GM18519 (cell line): ENCODE data around the gene C1orf226.
"Not testable (repeated sequence)": the region's sequence is repeated elsewhere in the genome, so short reads cannot be mapped to it uniquely, and the experiment has no call there.

Experiments
- ATAC-seq: cut with Tn5 transposase; IDR thresholded peaks from one replicate; pipeline ENCODE4 v1.9.1; 2021; ENCODE audit warnings: mild to moderate bottlenecking, moderate library complexity; ENCODE audit not compliant: unreplicated experiment, low FRiP score

The C1orf226 gene, protein sequence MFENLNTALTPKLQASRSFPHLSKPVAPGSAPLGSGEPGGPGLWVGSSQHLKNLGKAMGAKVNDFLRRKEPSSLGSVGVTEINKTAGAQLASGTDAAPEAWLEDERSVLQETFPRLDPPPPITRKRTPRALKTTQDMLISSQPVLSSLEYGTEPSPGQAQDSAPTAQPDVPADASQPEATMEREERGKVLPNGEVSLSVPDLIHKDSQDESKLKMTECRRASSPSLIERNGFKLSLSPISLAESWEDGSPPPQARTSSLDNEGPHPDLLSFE

DNA sequence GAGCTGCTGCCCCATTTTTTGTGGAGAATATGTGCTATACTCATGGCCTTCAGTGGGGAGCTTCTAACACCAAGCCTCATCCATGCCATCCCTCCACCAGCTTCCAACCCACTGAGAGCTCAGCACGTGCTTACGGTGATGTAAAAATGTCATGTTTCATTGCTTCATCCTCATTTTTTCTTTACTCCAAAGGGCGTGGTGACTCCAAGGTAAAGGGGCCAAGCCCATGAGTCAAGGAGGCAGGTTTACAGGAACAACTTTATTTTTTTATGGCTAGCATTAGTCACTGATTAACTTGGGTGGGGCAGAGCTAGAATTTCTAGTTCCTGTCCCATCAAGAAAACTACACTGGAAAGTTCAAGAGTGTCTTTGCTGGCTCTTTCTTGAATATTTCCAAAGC lies at the start of gene C1orf226:
TSS of gene C1orf226 (plus strand) at position 346 of the 400 bp plus-strand sequence. CDS start 174 bp downstream, outside the sequence.
- no peak for ATAC-seq

DNA sequence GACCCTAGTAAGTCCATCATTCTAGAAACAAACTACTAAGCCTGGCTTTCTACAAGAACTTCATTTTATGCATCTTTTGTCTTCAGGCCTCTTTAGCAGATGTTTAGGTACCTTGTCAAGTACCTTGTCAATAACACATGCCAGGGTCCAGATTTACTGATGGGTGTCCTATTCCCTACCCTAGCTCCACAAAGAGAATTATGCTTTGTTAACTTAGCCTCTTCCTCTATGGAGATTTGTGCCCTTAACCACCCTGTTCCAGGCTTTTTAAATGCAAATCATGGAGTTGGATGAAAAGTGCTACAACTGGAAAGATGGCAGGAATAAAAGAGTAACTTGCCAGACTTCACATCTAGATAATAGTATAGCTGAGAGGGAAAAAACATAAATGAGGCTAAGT lies 47.5 kb upstream of the C1orf226 start:
- ATAC-seq: no peak

DNA sequence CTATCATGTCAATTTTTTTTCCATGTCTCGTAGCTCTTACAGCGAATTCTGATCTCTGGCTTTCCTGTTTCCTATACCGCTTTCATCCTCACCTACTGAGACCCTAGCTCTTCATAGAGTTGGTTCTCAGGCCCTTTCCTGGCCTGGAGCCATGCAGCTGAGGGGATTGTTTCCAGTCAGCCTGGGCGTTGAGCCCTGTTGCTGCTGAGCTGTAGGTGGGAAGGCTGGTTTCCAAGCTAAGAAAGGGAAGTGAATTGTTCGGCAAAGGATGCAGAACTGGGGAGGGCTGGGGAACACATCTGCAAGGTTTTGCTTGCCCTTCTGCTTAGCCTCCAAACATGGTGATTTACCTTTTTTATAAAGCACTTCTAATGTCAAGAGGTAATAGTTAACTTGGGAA lies 46.4 kb upstream of the C1orf226 start:
- no peak for ATAC-seq

DNA sequence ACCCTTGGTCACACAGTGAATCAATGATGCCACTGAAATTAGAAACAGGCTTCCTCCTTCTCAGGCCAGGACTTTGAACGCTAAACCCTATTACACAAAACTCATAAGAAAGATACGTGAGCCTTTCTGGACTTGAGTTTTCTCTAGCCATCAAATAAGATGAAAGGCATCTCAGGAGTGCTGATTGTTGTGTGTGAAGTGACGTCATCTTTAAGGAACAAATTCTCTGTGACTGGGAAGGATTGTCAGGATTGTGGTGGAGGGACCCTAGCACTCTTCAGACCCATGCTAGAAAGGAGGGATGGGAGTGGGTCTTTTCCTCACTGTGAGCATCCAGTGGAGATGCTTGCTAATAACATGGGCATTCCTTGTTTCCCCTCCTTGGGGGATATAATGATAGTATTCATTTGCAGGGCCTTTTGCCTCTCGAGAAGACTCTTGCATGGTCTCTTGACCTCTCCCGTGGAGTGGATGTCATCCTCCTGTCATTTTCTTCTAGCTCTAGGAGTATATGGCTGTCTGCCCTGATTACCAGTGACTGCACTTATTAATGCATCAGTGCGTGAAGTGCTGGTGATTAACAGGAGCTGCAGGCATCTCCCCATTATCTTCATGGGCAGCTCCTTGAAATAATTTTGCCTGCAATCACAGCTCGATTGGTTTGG lies 44.8 kb upstream of the C1orf226 start:
- ATAC-seq: no peak

DNA sequence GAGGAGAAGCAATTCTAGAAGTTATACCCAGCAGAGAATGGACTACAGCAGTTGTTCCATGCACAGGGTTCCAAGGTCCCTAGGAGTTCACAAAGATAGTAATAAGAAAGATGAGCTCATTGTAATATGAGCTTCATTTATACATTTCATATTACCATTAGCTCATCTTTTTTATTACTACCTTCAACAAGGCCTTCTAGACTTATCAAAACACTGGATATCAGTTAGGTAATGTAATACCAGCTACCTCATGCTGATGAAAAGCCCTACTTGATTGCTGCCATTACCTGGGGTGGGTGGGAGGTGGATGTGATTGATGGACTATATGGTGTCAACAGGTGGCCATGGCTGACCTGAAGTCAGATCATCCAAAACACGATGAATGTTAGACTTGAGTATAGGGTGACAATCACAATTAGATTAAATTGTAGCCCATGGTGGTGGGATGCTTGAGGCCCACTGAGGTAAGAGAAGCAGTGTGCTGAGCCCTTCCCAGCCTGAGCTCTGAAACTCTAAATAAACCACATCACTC lies 39.0 kb upstream of the C1orf226 start:
- no peak for ATAC-seq

DNA sequence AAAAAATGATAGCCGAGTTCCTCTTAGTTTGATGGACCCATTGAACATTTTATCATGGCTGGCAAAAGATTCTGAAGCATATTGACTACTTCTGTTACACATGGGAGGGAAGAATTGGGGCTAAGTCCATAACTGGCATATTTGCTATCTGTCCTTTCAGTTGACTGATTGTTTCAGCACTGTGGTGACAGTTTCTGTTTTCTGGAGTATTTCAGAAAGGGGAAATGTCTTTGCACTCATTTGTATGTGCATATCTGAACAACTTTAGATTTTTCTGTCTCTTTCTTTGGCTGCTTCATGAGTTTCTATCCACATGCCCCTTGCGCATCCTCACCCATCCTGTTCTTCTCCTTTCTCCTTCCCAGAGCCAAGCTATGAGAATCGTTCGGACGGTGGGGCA lies 38.1 kb upstream of the C1orf226 start:
- no peak for ATAC-seq

DNA sequence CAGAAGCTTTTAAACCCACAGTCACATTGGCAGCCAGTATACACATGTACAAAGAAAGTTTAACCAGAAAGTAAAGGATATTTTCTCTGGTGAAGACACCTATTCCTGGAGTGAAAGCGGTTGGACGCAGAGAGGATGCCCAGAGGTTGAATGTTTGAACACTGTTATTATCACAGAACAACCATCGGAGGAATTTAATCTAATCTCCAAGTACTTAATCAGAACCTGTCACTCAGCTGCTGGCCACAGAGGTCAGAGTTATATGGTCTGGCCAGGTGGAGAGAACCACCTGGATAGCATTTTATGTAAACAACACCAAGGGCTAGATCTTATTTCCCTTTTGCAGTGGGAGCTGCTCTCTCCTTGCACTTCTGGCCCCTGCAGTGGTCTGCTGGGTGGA lies 34.2 kb upstream of the C1orf226 start:
- ATAC-seq: no peak

DNA sequence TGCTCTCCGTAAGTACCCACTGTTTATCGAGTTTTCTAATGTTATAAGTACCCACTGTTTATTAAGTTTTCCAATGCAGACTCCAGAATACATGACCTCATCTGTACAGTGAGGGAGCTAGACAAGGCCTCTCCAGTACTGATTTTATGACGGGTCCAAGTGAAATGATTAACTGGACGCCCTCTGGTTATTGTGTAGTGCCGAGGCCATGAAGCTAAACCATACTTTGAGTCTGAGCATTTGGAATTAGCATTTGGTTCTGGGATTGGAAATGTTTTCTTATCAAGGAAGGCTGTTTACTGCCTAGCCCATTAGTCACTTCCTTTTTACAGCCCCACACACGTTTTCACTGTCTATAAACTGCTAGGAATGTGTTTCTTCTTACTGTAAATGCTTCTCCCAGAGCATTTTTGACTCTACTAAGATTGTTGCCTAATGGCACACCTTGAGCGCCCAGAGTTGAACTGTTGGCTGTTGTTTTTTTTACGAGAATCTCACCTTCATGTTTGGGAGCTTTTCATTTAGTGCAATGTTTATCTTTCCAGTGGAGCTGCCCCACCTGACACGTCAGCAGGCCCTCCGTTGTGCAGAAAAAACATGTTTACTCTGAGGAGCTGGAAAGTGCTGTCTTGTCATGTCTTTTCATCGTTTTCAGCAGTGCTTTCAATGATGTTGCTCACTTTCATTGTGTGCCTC lies 31.7 kb upstream of the C1orf226 start:
- ATAC-seq: no peak

DNA sequence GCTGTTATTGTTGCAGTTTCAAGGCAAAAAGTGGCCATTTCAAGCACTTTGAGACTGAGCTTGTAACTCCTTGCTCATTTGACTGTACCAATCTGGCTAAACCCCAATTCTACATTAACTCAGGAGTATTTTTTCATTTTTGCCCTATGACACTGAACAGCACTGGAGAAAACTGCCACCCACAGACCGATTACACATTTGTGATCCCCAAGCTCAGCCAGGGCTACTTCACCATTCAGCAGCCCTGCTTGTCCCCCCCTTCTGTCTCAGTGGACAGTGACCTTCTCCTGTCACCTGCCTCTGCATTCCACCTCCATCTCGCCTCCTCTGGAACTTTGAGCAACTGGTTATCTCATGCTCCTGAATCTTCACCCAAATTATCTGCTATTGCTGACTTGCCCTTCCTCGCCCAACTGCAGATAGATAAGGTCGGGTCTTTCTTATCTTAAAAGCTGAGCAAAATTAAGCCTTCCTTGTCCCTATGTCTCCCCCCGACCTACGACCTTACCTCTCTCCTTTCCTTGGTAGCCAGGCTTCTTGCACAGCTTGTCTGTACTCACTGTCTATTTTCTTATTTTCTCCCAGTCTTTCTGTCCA lies 30.2 kb upstream of the C1orf226 start:
- no peak for ATAC-seq

DNA sequence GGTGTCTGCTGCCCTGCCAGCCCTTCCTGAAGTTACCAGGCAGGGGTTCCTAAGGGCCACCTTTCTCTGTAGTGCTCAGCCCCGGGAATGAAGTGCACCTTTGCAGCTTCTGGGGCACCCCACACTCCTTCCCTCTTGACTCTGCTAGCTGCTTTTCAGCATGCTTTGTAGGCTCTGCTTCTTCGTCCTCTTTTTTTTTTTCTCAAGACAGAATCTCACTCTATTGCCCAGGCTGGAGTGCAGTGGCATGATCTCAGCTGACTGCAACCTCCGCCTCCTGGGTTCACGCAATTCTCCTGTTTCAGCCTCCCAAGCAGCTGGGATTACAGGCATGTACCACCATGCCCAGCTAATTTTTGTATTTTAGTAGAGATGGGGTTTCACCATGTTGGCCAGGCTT lies 29.7 kb upstream of the C1orf226 start:
- ATAC-seq: not testable (repeated sequence)

DNA sequence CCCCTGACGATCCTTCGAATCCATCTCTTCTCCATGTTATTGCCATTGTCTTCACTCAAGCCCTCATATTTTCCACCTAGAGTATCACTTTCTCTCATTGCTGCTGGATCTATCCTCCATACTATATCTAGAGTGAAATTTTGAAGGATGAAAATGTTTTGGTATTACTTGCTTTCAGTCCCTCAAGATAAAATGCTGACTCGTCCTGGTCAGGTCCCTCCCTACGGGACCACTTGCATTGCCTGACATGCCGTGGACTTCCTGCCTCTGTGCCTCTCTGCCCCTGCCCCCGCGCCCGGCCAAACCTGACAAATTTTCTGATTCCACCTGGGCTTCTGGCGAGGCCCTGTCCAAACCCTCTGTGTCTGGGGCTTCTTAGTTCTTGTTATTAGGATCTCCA lies 28.4 kb upstream of the C1orf226 start:
- no peak for ATAC-seq

DNA sequence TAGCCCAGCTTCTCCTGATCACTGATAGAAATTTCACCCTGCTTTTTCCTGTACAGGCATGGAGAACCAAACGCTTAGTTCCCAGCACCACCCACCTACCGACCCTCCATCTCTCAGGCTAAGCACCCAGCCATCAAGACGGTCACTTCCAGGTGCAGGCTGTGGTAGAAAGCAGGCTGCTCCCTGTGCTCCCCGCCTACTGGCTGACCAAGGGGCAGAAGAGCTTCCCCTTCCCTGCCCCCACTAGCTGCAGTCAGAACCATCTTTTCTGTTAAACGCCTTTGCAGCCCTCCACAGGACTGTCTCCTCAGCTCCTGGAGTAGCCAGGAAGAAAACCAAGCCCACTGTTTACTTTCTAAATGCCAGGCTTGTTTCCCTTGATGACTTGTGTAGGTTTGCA lies 27.8 kb upstream of the C1orf226 start:
- no peak for ATAC-seq

DNA sequence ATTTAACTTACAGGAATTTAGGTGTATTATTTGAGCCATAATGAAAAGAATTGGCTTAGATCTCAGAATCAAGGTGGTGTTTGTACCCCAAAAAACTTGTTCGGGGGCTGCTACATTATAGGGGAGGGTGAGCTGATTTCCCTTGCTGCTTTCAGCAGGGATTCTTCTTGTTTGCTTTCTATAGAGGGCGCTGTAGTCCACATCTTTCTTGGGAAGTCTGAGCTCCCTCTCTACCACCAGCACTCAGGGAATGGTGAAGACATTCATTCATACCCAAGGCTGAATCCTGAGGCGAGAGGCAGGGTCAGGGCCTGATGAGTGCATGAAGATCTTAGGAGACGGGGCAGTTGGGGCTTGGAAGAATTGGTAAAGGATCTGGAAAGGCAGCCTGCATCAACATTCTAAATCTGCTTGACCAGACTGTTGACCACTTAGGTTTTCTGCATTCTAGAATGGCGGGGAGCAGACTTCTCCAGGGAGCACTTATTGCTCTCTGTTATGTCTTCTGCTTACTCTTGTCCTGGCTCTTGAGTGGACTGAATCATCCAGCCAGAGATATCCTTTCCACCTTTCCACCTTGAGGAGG lies 23.8 kb upstream of the C1orf226 start:
- ATAC-seq: no peak

DNA sequence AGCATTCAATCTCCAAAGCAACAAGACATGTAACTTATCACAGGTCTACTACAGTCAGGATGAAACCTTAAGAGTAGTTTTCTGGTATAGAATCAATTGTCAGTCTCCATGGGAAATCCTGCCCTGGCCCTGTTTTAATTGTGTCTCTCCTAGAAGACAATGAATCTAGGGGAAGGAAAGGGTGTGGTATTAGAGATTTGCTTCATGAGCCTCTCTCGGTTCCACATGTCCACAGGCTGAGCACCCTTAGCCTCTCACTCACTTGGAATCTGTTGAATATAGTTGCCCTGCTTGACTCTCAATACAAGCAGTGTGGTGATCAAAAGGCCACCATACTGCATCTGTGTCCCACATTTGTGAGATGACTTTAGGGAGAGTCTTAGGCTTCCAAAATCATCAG lies 22.6 kb upstream of the C1orf226 start:
- ATAC-seq: no peak

DNA sequence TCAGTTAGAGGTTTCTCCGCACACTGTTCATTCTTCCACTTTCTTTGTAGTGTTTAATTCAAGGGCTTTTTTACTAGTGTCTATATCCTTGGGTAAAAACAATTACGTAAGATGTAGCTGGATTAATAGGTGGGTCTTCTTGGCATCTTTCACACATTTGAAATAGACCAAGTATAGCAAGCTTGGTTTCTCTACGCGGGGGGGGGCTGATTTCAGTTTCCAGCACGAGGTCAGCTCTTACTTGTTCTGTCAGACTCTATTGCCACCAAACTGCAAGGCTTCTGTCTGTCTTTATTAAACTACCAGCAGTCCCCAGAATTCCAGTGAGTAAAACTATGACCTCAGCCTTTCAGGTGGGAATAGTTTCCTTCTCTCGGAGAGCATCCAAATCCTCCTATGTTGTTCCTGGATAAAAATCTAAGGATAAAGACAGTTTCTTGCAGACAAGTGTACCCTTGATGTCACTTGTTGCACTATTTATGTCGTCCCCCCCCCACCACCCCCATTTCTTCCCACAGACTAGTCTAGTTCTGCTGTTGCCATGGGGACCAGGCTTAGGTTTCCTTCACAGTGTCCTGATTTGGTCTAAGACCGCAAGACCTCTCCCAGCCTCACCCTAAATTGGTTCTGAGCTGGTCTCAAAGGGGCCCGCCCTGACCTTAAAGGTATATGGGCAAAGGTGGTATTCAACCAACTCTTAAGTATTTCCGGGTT lies 21.8 kb upstream of the C1orf226 start:
- ATAC-seq: no peak

DNA sequence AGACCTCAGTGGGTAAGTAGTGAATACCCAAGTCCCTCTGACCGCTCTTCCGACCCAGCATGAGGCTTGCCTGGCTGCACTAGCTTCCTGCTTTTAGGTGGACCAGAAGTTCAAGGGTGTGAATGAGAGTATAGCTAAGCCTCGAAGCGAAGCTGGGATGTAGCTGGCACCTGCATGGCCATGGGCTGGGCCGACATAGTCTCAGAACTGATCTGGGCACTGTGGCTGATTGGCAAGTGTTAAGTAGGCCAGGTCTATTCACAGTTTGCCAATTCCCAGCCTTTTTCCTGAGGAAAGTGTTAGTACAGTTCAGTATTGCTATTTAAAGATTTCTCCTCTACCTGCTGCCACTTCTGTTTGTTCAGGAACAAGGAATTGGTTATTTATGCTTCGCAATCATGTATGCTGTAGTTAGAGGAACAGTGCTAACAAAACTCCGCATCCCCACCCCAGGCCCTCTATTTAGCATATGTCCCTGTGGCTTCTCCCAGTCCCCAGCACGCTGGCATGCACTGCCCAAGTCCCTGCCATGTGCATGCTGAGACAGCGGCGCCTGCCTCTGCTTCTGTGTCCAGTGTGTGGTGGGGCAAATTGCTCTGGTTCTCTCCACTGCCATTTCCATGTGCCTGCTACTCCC lies 21.2 kb upstream of the C1orf226 start:
- no peak for ATAC-seq

DNA sequence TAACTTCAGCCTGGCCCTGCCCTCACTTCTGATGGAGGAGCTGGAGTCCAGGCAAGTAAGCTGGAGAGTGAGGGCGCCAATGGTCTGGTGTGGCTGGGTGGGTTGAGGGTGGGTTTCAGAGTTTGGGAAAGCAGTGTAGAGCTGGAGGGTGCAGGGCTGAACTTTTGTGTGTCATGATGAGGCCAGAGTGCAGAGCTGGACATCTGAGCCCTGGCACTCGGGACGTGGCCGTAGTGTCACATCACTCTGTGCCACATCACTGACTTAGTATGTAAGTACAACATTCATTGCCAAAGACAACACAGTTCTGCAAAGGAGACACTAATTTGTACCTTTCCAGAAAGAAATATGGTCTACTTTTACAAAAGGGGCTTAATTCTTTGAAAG lies 20.7 kb upstream of the C1orf226 start:
- no peak for ATAC-seq

DNA sequence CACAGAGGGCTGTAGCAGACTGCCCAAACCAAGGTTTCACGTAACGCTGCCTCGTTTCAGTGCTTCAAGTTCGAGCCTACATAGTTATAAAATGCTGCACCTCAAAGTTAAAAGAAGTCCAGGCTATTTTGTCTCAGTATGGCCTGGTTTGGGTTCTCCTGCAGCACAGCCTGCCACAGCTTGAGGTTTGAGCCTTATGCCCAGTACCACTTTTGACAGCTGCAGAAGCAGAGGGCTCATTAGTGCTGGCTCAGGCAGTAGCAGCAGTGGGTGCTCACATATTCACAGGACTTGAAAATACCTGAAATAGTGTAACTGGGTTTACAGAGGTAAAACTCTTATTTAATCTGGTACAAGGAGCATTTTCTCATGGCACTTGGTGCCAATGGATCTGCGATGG lies 20.2 kb upstream of the C1orf226 start:
- ATAC-seq: peak; percentile 27

DNA sequence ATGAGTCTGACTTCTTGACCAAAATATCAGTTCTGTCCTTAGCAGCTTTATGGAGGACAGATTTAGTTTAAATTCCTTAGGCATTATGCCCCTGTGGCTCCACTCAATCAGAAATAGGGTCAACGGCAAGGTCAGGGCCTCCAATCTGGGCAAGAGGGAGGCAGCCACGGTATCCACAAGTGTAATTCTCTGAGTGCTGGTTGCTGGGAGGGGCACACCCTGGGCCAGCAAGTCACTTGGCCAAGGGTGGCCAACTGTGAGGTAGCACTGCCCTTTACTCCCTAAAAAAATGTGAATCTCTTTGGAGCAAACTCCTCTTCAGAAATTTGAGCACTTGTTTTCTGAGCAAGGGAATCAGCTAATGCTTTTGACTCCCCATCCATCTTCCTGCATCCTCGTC lies 17.7 kb upstream of the C1orf226 start:
- no peak for ATAC-seq

DNA sequence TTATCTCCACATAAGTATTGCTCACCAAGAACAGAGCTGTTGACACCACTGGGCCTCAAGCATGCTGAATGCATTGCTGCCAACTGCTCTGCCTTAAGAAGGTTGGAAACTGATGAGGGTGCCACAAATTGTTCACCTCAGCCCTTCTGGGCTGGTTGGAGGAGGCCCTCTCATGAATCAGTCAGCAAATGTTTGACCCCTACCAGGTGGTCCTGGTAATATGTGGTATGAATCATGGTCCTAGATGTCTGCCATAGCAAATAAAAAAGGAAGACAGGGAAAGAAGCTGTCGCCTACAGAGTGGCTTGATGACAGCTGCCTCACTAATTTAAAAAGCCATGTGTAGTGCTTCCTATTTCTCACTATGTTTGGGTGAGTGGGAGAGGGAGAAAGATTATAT lies 17.0 kb upstream of the C1orf226 start:
- ATAC-seq: no peak
